HG03108 (cell line): ENCODE measurements around the gene ARFIP1.

Source experiments
- ATAC-seq: cut with Tn5 transposase; IDR thresholded peaks from one replicate; pipeline ENCODE4 v1.9.1; 2021; ENCODE audit warnings: moderate library complexity; ENCODE audit not compliant: unreplicated experiment

The ARFIP1 gene

GRCh38 chr4:152957437-152958171 lies 177.8 kb downstream of the ARFIP1 start:
- no peak for ATAC-seq

- ATAC-seq, result no peak
Measured at GRCh38 chr4:152959080-152959479, 179.3 kb downstream of the ARFIP1 start.

GRCh38 chr4:152960082-152960481 lies 180.3 kb downstream of the ARFIP1 start:
- ATAC-seq, result no peak

- no peak for ATAC-seq
Measured at GRCh38 chr4:152961014-152961772, 181.4 kb downstream of the ARFIP1 start.

- ATAC-seq, result no peak
Measured at GRCh38 chr4:152961773-152962115, 182.0 kb downstream of the ARFIP1 start.
